GM19438 (cell line): ENCODE results near the gene ZNF593.
A peak's percentile ranks its signal among the peaks of the same experiment; 100 is the strongest.

Experiments
- ATAC-seq: cut with Tn5 transposase; IDR thresholded peaks from one replicate; pipeline ENCODE4 v1.9.1; 2021; ENCODE audit warnings: low read depth; ENCODE audit not compliant: unreplicated experiment

Gene ZNF593

GRCh38 chr1:26169669-26170471, at the start of gene ZNF593:
TSS of gene ZNF593 (plus strand) at chr1:26169908. CDS start at chr1:26169984, 76 bp downstream.
- peak; percentile 95 for ATAC-seq

- no peak for ATAC-seq
These were observed 47.6 kb upstream of the ZNF593 start for GRCh38 chr1:26121854-26122773.

- no peak for ATAC-seq
These were observed 46.4 kb upstream of the ZNF593 start for GRCh38 chr1:26122988-26123973.

- ATAC-seq, result no peak
These were observed 45.0 kb upstream of the ZNF593 start for GRCh38 chr1:26124418-26125331.

- ATAC-seq, result no peak
These were observed 44.3 kb upstream of the ZNF593 start for GRCh38 chr1:26125382-26125781.

- no peak for ATAC-seq
These were observed 43.8 kb upstream of the ZNF593 start for GRCh38 chr1:26125946-26126320.

GRCh38 chr1:26126321-26127084, 43.2 kb upstream of the ZNF593 start:
- ATAC-seq, result no peak

- ATAC-seq, result no peak
These were observed 42.2 kb upstream of the ZNF593 start for GRCh38 chr1:26127235-26128163.

GRCh38 chr1:26129778-26130177, 39.9 kb upstream of the ZNF593 start:
- no peak for ATAC-seq

GRCh38 chr1:26130695-26131094, 39.0 kb upstream of the ZNF593 start:
- ATAC-seq, result no peak

GRCh38 chr1:26132128-26132833, 37.4 kb upstream of the ZNF593 start:
- ATAC-seq, result no peak

- no peak for ATAC-seq
These were observed 36.9 kb upstream of the ZNF593 start for GRCh38 chr1:26132834-26133167.

- no peak for ATAC-seq
These were observed 35.2 kb upstream of the ZNF593 start for GRCh38 chr1:26134466-26134865.

- ATAC-seq, result no peak
These were observed 30.6 kb upstream of the ZNF593 start for GRCh38 chr1:26138974-26139558.

GRCh38 chr1:26142159-26142558, 27.5 kb upstream of the ZNF593 start:
- ATAC-seq, result no peak

GRCh38 chr1:26145041-26145959, 24.4 kb upstream of the ZNF593 start:
- ATAC-seq, result no peak
